HEK293T (cell line): Measurements from ENCODE around the gene DHRS12.

Source experiments
- CTCF ChIA-PET: fragments of 350-600 bp; formaldehyde crosslinking; extraction: SDS; loops from one replicate; lab custom pipeline; 2021; ENCODE audit warnings: antibody characterized with exemption, inconsistent platforms; lab: Yijun Ruan, JAX
- POLR2A ChIA-PET: fragments of 350-600 bp; formaldehyde crosslinking; extraction: SDS; loops from one replicate; lab custom pipeline; 2020; ENCODE audit warnings: antibody characterized with exemption, inconsistent platforms; lab: Yijun Ruan, JAX
- DNase-seq: peaks from one replicate; pipeline ENCODE4 v3.0.0; 2012; ENCODE audit warnings: mixed read lengths; ENCODE audit errors: extremely low spot score
- ARNT ChIP-seq: fragments of 450-650 bp; IDR thresholded peaks from 2 replicates; pipeline ENCODE4 v1.6.1; 2017; ENCODE audit warnings: mild to moderate bottlenecking
- BHLHE40 ChIP-seq: fragments of 450-650 bp; IDR thresholded peaks from 2 replicates; pipeline ENCODE4 v1.6.1; 2016; ENCODE audit warnings: mild to moderate bottlenecking, moderate library complexity, borderline replicate concordance
- CTBP1 ChIP-seq: fragments of 450-650 bp; IDR thresholded peaks from 2 replicates; pipeline ENCODE4 v1.6.1; 2016; ENCODE audit warnings: borderline replicate concordance
- ELF4 ChIP-seq: fragments of 450-650 bp; IDR thresholded peaks from 2 replicates; pipeline ENCODE4 v1.6.1; 2017; ENCODE audit warnings: antibody characterized with exemption
- FOXA1 ChIP-seq: fragments of 450-650 bp; IDR thresholded peaks from 2 replicates; pipeline ENCODE4 v1.6.1; 2016; ENCODE audit warnings: mild to moderate bottlenecking
- FOXK2 ChIP-seq: fragments of 450-650 bp; IDR thresholded peaks from 2 replicates; pipeline ENCODE4 v1.6.1; 2016; ENCODE audit warnings: mild to moderate bottlenecking
- FOXM1 ChIP-seq: fragments of 450-650 bp; IDR thresholded peaks from 2 replicates; pipeline ENCODE4 v1.6.1; 2017; ENCODE audit warnings: mild to moderate bottlenecking, borderline replicate concordance
- HDGF ChIP-seq: fragments of 450-650 bp; IDR thresholded peaks from 2 replicates; pipeline ENCODE4 v1.6.1; 2017; ENCODE audit warnings: antibody characterized with exemption, borderline replicate concordance
- L3MBTL2 ChIP-seq: fragments of 450-650 bp; conservative IDR thresholded peaks from 2 replicates; pipeline ENCODE4 v1.6.1; 2016; ENCODE audit warnings: mild to moderate bottlenecking
- LEF1 ChIP-seq: fragments of 450-650 bp; IDR thresholded peaks from 2 replicates; pipeline ENCODE4 v1.6.1; 2017; ENCODE audit warnings: mild to moderate bottlenecking, borderline replicate concordance
- NFRKB ChIP-seq: fragments of 450-650 bp; IDR thresholded peaks from 2 replicates; pipeline ENCODE4 v1.6.1; 2016; ENCODE audit warnings: mild to moderate bottlenecking, moderate library complexity
- SP1 ChIP-seq: fragments of 450-650 bp; IDR thresholded peaks from 2 replicates; pipeline ENCODE4 v1.6.1; 2017
- SUZ12 ChIP-seq: fragments of 450-650 bp; IDR thresholded peaks from 2 replicates; pipeline ENCODE4 v1.6.1; 2016; ENCODE audit warnings: mild to moderate bottlenecking
- TARDBP ChIP-seq: fragments of 450-650 bp; IDR thresholded peaks from 2 replicates; pipeline ENCODE4 v1.6.1; 2016
- ZNF384 ChIP-seq: fragments of 450-650 bp; IDR thresholded peaks from 2 replicates; pipeline ENCODE4 v1.6.1; 2016
- TF ChIP-seq, protein P1 (sequence below): fragments of 450-650 bp; IDR thresholded peaks from 2 replicates; pipeline ENCODE4 v1.6.1; 2016

Gene DHRS12

DNA sequence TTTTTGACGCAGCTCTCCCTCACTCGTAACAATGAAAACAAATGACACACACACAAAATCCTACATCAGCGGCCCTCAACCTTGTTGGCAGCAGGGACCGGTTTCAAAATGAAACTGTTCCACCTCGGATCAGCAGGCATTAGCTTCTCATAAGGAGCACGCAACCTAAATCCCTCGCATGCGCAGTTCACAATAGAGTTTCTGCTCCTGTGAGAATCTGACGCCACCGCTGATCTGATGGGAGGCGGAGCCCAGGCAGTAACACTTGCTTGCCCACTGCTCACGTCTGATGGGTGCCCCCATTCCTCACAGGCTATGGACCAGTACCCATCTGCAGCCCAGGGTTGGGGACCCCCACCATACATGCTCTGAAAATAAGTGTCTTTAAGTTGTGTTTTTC, 43.4 kb downstream of the DHRS12 start:
- ChIA-PET CTCF (no interaction called here), POLR2A (no interaction called here)
- no peak for DNase-seq
- TF ChIP-seq FOXM1, result no peak
- no peak for TF ChIP-seq ARNT
- TF ChIP-seq TARDBP, result no peak

DNA sequence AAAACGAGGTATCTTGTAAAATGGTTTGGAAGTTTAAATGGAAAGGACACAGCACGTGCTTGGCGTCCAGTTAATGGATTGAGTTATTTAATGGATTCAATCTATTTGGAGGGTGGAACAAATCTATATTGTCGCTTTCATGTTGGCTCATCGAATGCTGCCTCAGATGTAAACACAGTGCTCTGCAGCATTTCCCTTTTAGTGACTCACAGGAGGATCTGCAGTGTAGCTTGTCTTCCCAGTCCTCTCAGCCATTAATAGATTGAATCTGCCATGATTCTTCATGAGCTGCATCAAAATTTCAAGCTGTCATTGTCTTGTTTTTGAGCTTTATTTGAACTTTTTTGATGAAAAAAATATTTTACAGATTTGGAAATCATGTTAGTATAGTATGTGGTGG, 44.7 kb downstream of the DHRS12 start:
- ChIA-PET CTCF (no interaction called here), POLR2A (no interaction called here)
- DNase-seq, result no peak
- TF ChIP-seq LEF1 (no peak), BHLHE40 (no peak), ZNF384 (no peak), SP1 (no peak), FOXM1 (no peak), HDGF (no peak), TARDBP (no peak), NFRKB (no peak), FOXK2 (no peak), FOXA1 (no peak), ELF4 (no peak), CTBP1 (no peak), L3MBTL2 (no peak), ARNT (no peak), SUZ12 (no peak)
- TF ChIP-seq, protein P1, sequence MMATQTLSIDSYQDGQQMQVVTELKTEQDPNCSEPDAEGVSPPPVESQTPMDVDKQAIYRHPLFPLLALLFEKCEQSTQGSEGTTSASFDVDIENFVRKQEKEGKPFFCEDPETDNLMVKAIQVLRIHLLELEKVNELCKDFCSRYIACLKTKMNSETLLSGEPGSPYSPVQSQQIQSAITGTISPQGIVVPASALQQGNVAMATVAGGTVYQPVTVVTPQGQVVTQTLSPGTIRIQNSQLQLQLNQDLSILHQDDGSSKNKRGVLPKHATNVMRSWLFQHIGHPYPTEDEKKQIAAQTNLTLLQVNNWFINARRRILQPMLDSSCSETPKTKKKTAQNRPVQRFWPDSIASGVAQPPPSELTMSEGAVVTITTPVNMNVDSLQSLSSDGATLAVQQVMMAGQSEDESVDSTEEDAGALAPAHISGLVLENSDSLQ, result no peak

DNA sequence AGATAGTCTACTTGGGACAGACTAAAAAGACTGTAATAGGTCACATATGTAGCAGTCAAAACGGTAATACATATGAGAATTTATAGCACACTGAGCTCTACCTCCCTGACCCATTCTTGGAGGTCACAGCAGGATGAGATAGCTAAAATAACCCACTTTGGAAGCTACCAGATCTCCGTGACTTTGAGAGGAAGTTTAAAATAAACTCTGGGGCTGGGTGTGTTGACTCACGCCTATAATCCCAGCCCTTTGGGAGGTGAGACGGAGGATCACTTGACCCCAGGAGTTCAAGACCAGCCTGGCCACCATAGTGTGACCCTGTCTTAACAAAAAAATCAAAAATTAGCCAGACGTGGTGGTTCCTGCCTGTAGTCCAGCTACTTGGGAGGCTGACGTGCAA, 45.3 kb downstream of the DHRS12 start:
- POLR2A ChIA-PET, result interaction anchor here (1.3 kb wide), 1 partner anchor 305 kb away, joined by 4 read pairs; the partner anchor contains the start of gene INTS6
- TF ChIP-seq ELF4 (no peak), FOXM1 (no peak), FOXA1 (no peak), SP1 (no peak), ARNT (no peak), LEF1 (no peak), BHLHE40 (no peak), FOXK2 (no peak), NFRKB (no peak), L3MBTL2 (no peak), ZNF384 (no peak), TARDBP (no peak), SUZ12 (no peak)
- TF ChIP-seq, protein P1, result no peak
- DNase-seq, result no peak
- CTCF ChIA-PET, result no interaction called here

DNA sequence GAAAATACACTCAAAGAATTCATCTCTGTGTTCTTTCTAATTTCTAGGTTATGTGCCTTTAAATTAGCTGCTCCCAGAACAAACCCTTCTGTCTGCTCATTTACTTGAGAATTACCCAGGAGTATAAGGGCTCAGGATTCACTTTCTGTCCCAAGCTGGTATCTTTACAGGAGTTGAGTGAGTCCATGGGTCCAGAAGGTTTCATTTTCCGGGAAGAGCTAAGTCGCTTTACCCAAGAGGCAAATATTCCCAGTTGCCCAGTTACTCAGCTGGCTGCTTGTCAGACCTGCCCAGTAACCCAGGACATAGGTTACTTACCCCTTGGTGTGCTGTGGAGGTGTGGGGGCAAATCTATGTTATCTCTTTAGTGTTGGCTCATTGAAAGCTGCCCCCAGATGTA, 47.3 kb downstream of the DHRS12 start:
- CTCF ChIA-PET, result no interaction called here
- TF ChIP-seq ZNF384 (no peak), FOXM1 (no peak), FOXK2 (no peak), ARNT (no peak), CTBP1 (no peak), SP1 (no peak), ELF4 (no peak), BHLHE40 (no peak), LEF1 (no peak), HDGF (no peak), L3MBTL2 (no peak), FOXA1 (no peak)
- TF ChIP-seq, protein P1, result no peak
- no peak for DNase-seq
- POLR2A ChIA-PET, result interaction anchor here (0.7 to 1.5 kb wide), 2 partner anchors 111 to 304 kb away, joined by 3 to 4 read pairs; partner anchors contain the start of gene INTS6

DNA sequence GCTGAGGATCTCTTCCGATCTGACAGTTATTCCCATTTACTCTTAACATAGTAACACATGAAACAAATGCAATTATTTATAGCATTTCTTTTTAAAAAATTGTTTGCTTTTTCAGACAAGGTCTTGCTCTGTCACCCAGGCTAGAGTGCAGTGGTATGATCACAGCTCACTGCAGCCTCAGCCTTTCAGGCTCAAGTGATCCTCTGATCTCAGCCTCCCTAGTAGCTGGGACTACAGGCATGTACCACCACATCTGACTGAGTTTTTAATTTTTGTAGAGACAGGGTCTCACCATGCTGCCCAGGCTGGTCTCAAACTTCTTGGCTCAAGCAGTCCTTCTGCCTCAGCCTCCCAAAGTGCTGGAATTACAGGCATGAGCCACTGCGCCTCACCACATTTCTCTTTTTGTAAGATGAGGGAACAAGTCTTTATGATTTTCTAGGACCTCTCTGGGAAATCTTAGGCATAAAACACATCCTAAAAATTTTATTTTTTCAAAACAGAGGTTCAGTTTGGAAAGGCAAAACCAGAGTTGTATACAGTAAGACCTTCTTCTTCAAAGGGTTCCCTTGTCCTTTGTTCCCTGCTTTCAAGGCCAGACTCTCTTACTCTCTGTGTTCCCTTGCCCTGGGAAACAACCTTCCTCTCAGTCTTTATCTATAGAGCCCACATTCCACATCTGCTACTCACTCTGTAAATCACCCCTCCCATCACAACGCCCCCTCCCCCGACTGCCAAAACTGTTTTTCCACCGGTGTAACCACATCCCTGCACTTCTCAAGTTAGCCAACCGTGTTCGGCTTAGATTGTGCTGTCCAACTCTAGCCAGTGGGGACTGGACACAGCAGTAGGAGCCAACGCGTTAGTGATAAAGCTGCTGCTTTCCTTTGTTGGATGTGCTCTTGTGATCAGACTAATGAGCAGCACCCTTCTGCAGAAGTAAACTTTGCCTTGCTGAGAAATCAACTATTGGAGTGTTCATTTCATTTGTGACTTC, 56.2 kb downstream of the DHRS12 start:
- ChIA-PET POLR2A (no interaction called here), CTCF (interaction anchor here (0.6 kb wide), 1 partner anchor 320 kb away, joined by 3 read pairs; no protein-coding TSS in a partner anchor)
- no peak for DNase-seq
- TF ChIP-seq HDGF (no peak), FOXK2 (no peak), BHLHE40 (no peak), TARDBP (no peak), CTBP1 (no peak), ARNT (no peak), ELF4 (no peak), FOXM1 (no peak), NFRKB (no peak), SUZ12 (no peak), L3MBTL2 (no peak), FOXA1 (no peak), SP1 (no peak)
- TF ChIP-seq, protein P1, result no peak
